Liver (tissue), 9 donors: ENCODE results near the gene CDC42BPG. TPM values are rescaled to one million over a fixed set of nuclear protein-coding genes. Genes with fewer than 3 reads are reported as not detected.

ENCODE experiments used
- DNase-seq: peaks from one replicate; pipeline ENCODE4 v3.0.0-alpha.2; 2017; ENCODE audit warnings: low spot score
- H3K27ac ChIP-seq, 2 donors: one replicate each; pipeline ENCODE4 v1.7.0; 2013; ENCODE audit warnings: inconsistent platforms in 2 of 2, low read length in 2 of 2, control low read depth in 1 of 2, low read depth in 1 of 2, mild to moderate bottlenecking in 1 of 2
- H3K27me3 ChIP-seq, 4 donors: one replicate each; pipeline versions ENCODE4 v1.6.1 to v1.7.0; 2013; ENCODE audit warnings: low read length in 3 of 4, inconsistent platforms in 1 of 4, mild to moderate bottlenecking in 1 of 4, moderate library complexity in 1 of 4; ENCODE audit not compliant: control insufficient read depth in 4 of 4, insufficient read depth in 4 of 4
- H3K36me3 ChIP-seq, 4 donors: one replicate each; pipeline versions ENCODE4 v1.6.1 to v1.7.0; 2013; ENCODE audit warnings: low read length in 3 of 4, mild to moderate bottlenecking in 3 of 4, low read depth in 1 of 4, moderate library complexity in 1 of 4; ENCODE audit not compliant: control insufficient read depth in 4 of 4, insufficient read depth in 3 of 4
- H3K4me1 ChIP-seq, 4 donors: one replicate each; pipeline versions ENCODE4 v1.6.1 to v1.7.0; 2013; ENCODE audit warnings: low read length in 3 of 4, mild to moderate bottlenecking in 3 of 4, moderate library complexity in 1 of 4; ENCODE audit not compliant: control insufficient read depth in 4 of 4, insufficient read depth in 4 of 4
- H3K4me3 ChIP-seq, 3 donors: one replicate each; pipeline versions ENCODE4 v1.6.1 to v1.7.0; 2013; ENCODE audit warnings: low read length in 3 of 3, control low read depth in 1 of 3, low read depth in 1 of 3, mild to moderate bottlenecking in 1 of 3
- H3K9ac ChIP-seq, 2 donors: one replicate each; pipeline ENCODE4 v1.7.0; 2013; ENCODE audit warnings: low read length in 2 of 2, mild to moderate bottlenecking in 2 of 2, moderate library complexity in 2 of 2, control low read depth in 1 of 2, low read depth in 1 of 2
- H3K9me3 ChIP-seq, 4 donors: one replicate each; pipeline versions ENCODE4 v1.6.1 to v1.7.0; 2013; ENCODE audit warnings: low read length in 3 of 4; ENCODE audit not compliant: control insufficient read depth in 4 of 4
- ATF3 ChIP-seq: IDR thresholded peaks from 2 replicates; pipeline ENCODE4 v1.6.1; 2016; ENCODE audit warnings: antibody characterized with exemption
- EGR1 ChIP-seq, 2 donors: IDR thresholded peaks; 2 replicates each; pipeline ENCODE4 v1.6.1; 2016 to 2018; ENCODE audit warnings: antibody characterized with exemption in 2 of 2, low read depth in 2 of 2
- FOXA1 ChIP-seq: IDR thresholded peaks from 2 replicates; pipeline ENCODE4 v1.6.1; 2016; ENCODE audit warnings: antibody characterized with exemption
- FOXA2 ChIP-seq: IDR thresholded peaks from 2 replicates; pipeline ENCODE4 v1.6.1; 2016; ENCODE audit warnings: antibody characterized with exemption
- GABPA ChIP-seq, 2 donors: IDR thresholded peaks in 1 of 2; conservative IDR thresholded peaks in 1 of 2; 2 replicates each; pipeline ENCODE4 v1.6.1; 2016; ENCODE audit warnings: antibody characterized with exemption in 2 of 2, mild to moderate bottlenecking in 1 of 2, moderate library complexity in 1 of 2
- HNF4A ChIP-seq, 2 donors: conservative IDR thresholded peaks; 2 replicates each; pipeline ENCODE4 v1.6.1; 2016; ENCODE audit warnings: antibody characterized with exemption in 2 of 2, mild to moderate bottlenecking in 2 of 2
- HNF4G ChIP-seq: IDR thresholded peaks from 2 replicates; pipeline ENCODE4 v1.6.1; 2016; ENCODE audit warnings: antibody characterized with exemption
- JUND ChIP-seq, 2 donors: IDR thresholded peaks; 2 replicates each; pipeline ENCODE4 v1.6.1; 2016; ENCODE audit warnings: antibody characterized with exemption in 2 of 2
- NR2F2 ChIP-seq: IDR thresholded peaks from 2 replicates; pipeline ENCODE4 v1.6.1; 2016; ENCODE audit warnings: antibody characterized with exemption
- RAD21 ChIP-seq, 2 donors: IDR thresholded peaks; 2 replicates each; pipeline ENCODE4 v1.6.1; 2016; ENCODE audit warnings: antibody characterized with exemption in 2 of 2, mild to moderate bottlenecking in 2 of 2
- REST ChIP-seq: IDR thresholded peaks from 2 replicates; pipeline ENCODE4 v1.6.1; 2016; ENCODE audit warnings: antibody characterized with exemption, mild to moderate bottlenecking
- RXRA ChIP-seq, 2 donors: IDR thresholded peaks; 2 replicates each; pipeline ENCODE4 v1.6.1; 2017 to 2018; ENCODE audit warnings: antibody characterized with exemption in 2 of 2, mild to moderate bottlenecking in 1 of 2
- SP1 ChIP-seq: IDR thresholded peaks from 2 replicates; pipeline ENCODE4 v1.6.1; 2018; ENCODE audit warnings: antibody characterized with exemption, mild to moderate bottlenecking
- TAF1 ChIP-seq: conservative IDR thresholded peaks from 2 replicates; pipeline ENCODE4 v1.6.1; 2016; ENCODE audit warnings: antibody characterized with exemption, mild to moderate bottlenecking
- YY1 ChIP-seq: IDR thresholded peaks from 2 replicates; pipeline ENCODE4 v1.6.1; 2016; ENCODE audit warnings: antibody characterized with exemption, mild to moderate bottlenecking
- WGBS: extraction: QIAGEN DNeasy Blood & Tissue Kit; methylation state at CpG from one replicate; pipeline ENCODE4 v1.1.7; 2013; 5-methylcytosine and 5-hydroxymethylcytosine counted together
- polyA plus RNA-seq, 2 donors: library from polyadenylated mRNA; stranded (reverse) in 1 of 2; unstranded in 1 of 2; fragments of 200-250 nt in 1 of 2; fragments of >200 nt in 1 of 2; fragmentation: Nextera tagmentation in 1 of 2; extraction: Ambion mirVana in 1 of 2; gene quantifications; one replicate each; pipeline versions ENCODE4 v1.2.1 to v1.2.3, GENCODE V29; 2013 to 2015
- total RNA-seq, 2 donors: library from RNA; depleted of rRNA; stranded (reverse); fragments of >200 nt; gene quantifications; one replicate each; pipeline ENCODE4 v1.2.3, GENCODE V29; 2014
- TF ChIP-seq, protein P1 (sequence below): IDR thresholded peaks from 2 replicates; pipeline ENCODE4 v1.6.1; 2016; ENCODE audit warnings: antibody characterized with exemption
- TF ChIP-seq, protein P2 (sequence below): IDR thresholded peaks from 2 replicates; pipeline ENCODE4 v1.6.1; 2016; ENCODE audit warnings: antibody characterized with exemption
- TF ChIP-seq, protein P3 (sequence below): fragments of 150-350 bp; IDR thresholded peaks from 2 replicates; pipeline ENCODE4 v1.5.1; 2017; ENCODE audit warnings: improper control_type of control experiment, low read depth, low read length; ENCODE audit not compliant: missing input control
- donor health status: healthy.
- donor health status: healthy.
- donor health status: healthy.
- donor health status: healthy.
- donor health status: healthy.

Gene CDC42BPG
- total and polyA plus RNA-seq, 4 donors: 0.18 to 1.2 (median 0.58) TPM

DNA sequence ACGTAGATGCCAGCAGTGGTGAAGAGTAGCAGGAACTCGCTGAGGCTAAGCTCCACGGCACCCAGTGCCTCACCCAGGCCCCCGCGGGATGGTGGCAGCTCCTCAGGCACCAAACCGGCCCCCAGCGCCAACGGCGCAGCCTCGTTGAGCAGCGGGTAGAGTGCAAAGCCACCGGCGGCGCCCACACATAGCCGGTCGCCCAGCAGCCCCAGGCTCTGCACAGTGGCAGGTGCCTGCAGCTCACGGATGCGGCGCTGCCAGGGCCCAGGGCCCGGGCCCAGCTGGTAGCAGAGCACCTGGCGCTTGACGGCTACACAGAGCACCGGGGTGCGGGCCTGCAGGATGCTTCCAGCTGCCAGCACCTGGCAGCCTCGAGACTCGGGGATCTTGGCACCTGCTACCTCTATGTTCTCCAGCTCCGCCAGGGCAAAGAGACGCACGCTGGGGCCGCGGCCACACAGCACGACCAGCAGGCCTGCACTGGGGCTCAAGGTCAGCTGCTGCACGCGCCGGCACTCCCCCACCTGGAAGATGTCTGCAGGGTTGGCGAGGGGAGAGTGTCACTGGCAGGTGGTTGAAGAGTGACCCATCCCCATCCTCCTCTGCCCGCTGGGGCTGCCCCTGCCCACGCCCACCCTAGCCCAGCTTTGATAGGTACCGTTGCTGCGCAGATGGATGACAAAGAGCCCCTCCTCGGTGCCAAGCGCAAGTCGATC, 14.8 kb downstream of the CDC42BPG start:
- H3K27me3 ChIP-seq: no peaks in the 10 kb centered on the region
- DNase-seq: no peak
- H3K9ac ChIP-seq: no peak overlapping the region
- H3K36me3 ChIP-seq: no peaks in the 10 kb centered on the region
- no peak for TF ChIP-seq REST
- TF ChIP-seq NR2F2: no peak
- TF ChIP-seq GABPA (IDR thresholded peaks at IDR 0.05 in 1 of 2, conservative IDR thresholded peaks at IDR 0.05 in 1 of 2): no peak
- TF ChIP-seq ATF3: no peak
- TF ChIP-seq FOXA1: no peak
- no peak for TF ChIP-seq RXRA (IDR thresholded peaks at IDR 0.05)
- H3K4me1 ChIP-seq: no peaks in the 10 kb centered on the region
- no peak overlapping the region for H3K4me3 ChIP-seq
- H3K27ac ChIP-seq: no peak overlapping the region
- WGBS: 95% methylated on average over 43 of the region's 43 CpGs
- no peaks in the 10 kb centered on the region for H3K9me3 ChIP-seq

DNA sequence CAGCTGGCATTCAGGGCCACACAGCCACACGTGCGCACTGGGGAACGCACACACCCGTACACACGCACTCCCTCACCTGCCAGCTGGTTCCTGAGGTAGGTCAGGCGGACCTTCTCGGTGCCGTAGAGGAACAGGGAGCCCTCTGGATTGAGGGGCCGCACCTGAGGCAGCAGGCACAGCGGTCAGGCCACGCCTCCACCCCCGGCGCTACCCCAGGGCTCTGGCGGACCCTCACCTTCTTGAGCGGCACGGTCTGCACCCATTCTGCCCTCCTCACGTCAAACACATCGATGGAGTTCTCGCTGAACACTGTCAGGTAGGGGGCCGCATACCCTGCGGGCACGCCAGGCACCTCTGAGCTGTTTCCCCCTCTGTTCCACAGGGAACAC, 17.0 kb downstream of the CDC42BPG start:
- no peak overlapping the region for H3K9ac ChIP-seq
- H3K27me3 ChIP-seq: no peaks in the 10 kb centered on the region
- H3K9me3 ChIP-seq: no peaks in the 10 kb centered on the region
- no peaks in the 10 kb centered on the region for H3K36me3 ChIP-seq
- TF ChIP-seq REST: no peak
- no peak for TF ChIP-seq GABPA (IDR thresholded peaks at IDR 0.05 in 1 of 2, conservative IDR thresholded peaks at IDR 0.05 in 1 of 2)
- TF ChIP-seq RXRA (IDR thresholded peaks at IDR 0.05): no peak
- TF ChIP-seq TAF1: no peak
- TF ChIP-seq, protein P1, sequence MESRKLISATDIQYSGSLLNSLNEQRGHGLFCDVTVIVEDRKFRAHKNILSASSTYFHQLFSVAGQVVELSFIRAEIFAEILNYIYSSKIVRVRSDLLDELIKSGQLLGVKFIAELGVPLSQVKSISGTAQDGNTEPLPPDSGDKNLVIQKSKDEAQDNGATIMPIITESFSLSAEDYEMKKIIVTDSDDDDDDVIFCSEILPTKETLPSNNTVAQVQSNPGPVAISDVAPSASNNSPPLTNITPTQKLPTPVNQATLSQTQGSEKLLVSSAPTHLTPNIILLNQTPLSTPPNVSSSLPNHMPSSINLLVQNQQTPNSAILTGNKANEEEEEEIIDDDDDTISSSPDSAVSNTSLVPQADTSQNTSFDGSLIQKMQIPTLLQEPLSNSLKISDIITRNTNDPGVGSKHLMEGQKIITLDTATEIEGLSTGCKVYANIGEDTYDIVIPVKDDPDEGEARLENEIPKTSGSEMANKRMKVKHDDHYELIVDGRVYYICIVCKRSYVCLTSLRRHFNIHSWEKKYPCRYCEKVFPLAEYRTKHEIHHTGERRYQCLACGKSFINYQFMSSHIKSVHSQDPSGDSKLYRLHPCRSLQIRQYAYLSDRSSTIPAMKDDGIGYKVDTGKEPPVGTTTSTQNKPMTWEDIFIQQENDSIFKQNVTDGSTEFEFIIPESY: no peak
- no peak for TF ChIP-seq JUND (IDR thresholded peaks at IDR 0.05)
- TF ChIP-seq EGR1 (IDR thresholded peaks at IDR 0.05; ENCODE audit: low read depth in 2 of 2): no peak
- TF ChIP-seq HNF4A (conservative IDR thresholded peaks at IDR 0.05): no peak
- TF ChIP-seq HNF4G: no peak
- TF ChIP-seq FOXA2: no peak
- TF ChIP-seq YY1: no peak
- TF ChIP-seq ATF3: no peak
- no peak for TF ChIP-seq RAD21 (IDR thresholded peaks at IDR 0.05)
- no peak for TF ChIP-seq FOXA1
- TF ChIP-seq SP1: no peak
- TF ChIP-seq, protein P2, sequence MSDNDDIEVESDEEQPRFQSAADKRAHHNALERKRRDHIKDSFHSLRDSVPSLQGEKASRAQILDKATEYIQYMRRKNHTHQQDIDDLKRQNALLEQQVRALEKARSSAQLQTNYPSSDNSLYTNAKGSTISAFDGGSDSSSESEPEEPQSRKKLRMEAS: no peak
- TF ChIP-seq, protein P3, sequence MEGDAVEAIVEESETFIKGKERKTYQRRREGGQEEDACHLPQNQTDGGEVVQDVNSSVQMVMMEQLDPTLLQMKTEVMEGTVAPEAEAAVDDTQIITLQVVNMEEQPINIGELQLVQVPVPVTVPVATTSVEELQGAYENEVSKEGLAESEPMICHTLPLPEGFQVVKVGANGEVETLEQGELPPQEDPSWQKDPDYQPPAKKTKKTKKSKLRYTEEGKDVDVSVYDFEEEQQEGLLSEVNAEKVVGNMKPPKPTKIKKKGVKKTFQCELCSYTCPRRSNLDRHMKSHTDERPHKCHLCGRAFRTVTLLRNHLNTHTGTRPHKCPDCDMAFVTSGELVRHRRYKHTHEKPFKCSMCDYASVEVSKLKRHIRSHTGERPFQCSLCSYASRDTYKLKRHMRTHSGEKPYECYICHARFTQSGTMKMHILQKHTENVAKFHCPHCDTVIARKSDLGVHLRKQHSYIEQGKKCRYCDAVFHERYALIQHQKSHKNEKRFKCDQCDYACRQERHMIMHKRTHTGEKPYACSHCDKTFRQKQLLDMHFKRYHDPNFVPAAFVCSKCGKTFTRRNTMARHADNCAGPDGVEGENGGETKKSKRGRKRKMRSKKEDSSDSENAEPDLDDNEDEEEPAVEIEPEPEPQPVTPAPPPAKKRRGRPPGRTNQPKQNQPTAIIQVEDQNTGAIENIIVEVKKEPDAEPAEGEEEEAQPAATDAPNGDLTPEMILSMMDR: no peak
- no peaks in the 10 kb centered on the region for H3K4me1 ChIP-seq
- no peak overlapping the region for H3K27ac ChIP-seq
- 94% methylated on average over 22 of the region's 22 CpGs for WGBS
- H3K4me3 ChIP-seq: no peak overlapping the region
- no peak for DNase-seq
